ENCODE results near the gene DCAF12.
"Not testable (repeated sequence)": the region's sequence is repeated elsewhere in the genome, so short reads cannot be mapped to it uniquely, and the experiment has no call there.

The DCAF12 gene

GRCh38 chr9:34126207-34127034, at the start of gene DCAF12:
DCAF12 (minus strand) TSS chr9:34126698; CDS start chr9:34126431, 267 bp downstream.
- Histone ChIP-seq H3K4me3 (peak within 1 kb of the TSS; percentile 70 to 95 (median 87)), H3K27ac (peak within 1 kb of the TSS; percentile 74 to 98 (median 94))

- Histone ChIP-seq H3K27ac (no peak overlapping the region), H3K4me3 (no peak overlapping the region)
These were observed 49.6 kb upstream of the DCAF12 start for GRCh38 chr9:34176089-34176488.

GRCh38 chr9:34171753-34172535, 45.4 kb upstream of the DCAF12 start:
- H3K4me3 ChIP-seq = no peak overlapping the region
- H3K27ac ChIP-seq = no peak overlapping the region

GRCh38 chr9:34170237-34170991, 43.9 kb upstream of the DCAF12 start:
- Histone ChIP-seq H3K4me3 (no peak overlapping the region), H3K27ac (no peak overlapping the region)

- Histone ChIP-seq H3K27ac (no peak overlapping the region), H3K4me3 (no peak overlapping the region)
These were observed 42.6 kb upstream of the DCAF12 start for GRCh38 chr9:34169125-34169524.

GRCh38 chr9:34163434-34163833, 36.9 kb upstream of the DCAF12 start:
- peak overlapping the region in 1 of 21 experiments; percentile 5 for H3K27ac ChIP-seq

GRCh38 chr9:34158362-34158869, 31.9 kb upstream of the DCAF12 start:
- Histone ChIP-seq H3K4me3 (no peak overlapping the region), H3K27ac (peak overlapping the region in 3 of 21 experiments; percentile 2 to 54 (median 23))

More at GRCh38 chr9:34163434-34163833, 36.9 kb upstream of the DCAF12 start:
- H3K4me3 ChIP-seq = no peak overlapping the region

- no peak overlapping the region for H3K27ac ChIP-seq
- no peak overlapping the region for H3K4me3 ChIP-seq
These were observed 31.4 kb upstream of the DCAF12 start for GRCh38 chr9:34157898-34158297.

- Histone ChIP-seq H3K4me3 (no peak overlapping the region), H3K27ac (no peak overlapping the region)
These were observed 30.8 kb upstream of the DCAF12 start for GRCh38 chr9:34157318-34157717.

GRCh38 chr9:34154057-34154456, 27.6 kb upstream of the DCAF12 start:
- H3K4me3 ChIP-seq = no peak overlapping the region
- H3K27ac ChIP-seq = no peak overlapping the region

GRCh38 chr9:34151398-34151797, 24.9 kb upstream of the DCAF12 start:
- H3K4me3 ChIP-seq = no peak overlapping the region

GRCh38 chr9:34145165-34145564, 18.7 kb upstream of the DCAF12 start:
- no peak overlapping the region for H3K4me3 ChIP-seq

More at GRCh38 chr9:34151398-34151797, 24.9 kb upstream of the DCAF12 start:
- no peak overlapping the region for H3K27ac ChIP-seq

GRCh38 chr9:34143116-34143515, 16.6 kb upstream of the DCAF12 start:
- Histone ChIP-seq H3K27ac (peak overlapping the region in 1 of 21 experiments; percentile 23), H3K4me3 (no peak overlapping the region)

More at GRCh38 chr9:34145165-34145564, 18.7 kb upstream of the DCAF12 start:
- H3K27ac ChIP-seq = no peak overlapping the region

GRCh38 chr9:34140853-34141252, 14.4 kb upstream of the DCAF12 start:
- no peak overlapping the region for H3K4me3 ChIP-seq
- no peak overlapping the region for H3K27ac ChIP-seq

GRCh38 chr9:34139477-34140146, 13.1 kb upstream of the DCAF12 start:
- no peak overlapping the region for H3K4me3 ChIP-seq
- H3K27ac ChIP-seq = no peak overlapping the region

- H3K27ac ChIP-seq, H3K4me3 ChIP-seq: not testable (repeated sequence)
These were observed 12.1 kb upstream of the DCAF12 start for GRCh38 chr9:34138644-34139043.

GRCh38 chr9:34134521-34134920, 8.0 kb upstream of the DCAF12 start:
- no peak overlapping the region for H3K4me3 ChIP-seq

GRCh38 chr9:34133436-34133949, 7.0 kb upstream of the DCAF12 start:
- Histone ChIP-seq H3K4me3 (no peak overlapping the region), H3K27ac (no peak overlapping the region)

More at GRCh38 chr9:34134521-34134920, 8.0 kb upstream of the DCAF12 start:
- H3K27ac ChIP-seq = no peak overlapping the region

- Histone ChIP-seq H3K27ac (no peak overlapping the region), H3K4me3 (no peak overlapping the region)
These were observed 5.1 kb upstream of the DCAF12 start for GRCh38 chr9:34131571-34131970.
